Measurements from ENCODE around the gene ZC2HC1C.

The ZC2HC1C gene, protein sequence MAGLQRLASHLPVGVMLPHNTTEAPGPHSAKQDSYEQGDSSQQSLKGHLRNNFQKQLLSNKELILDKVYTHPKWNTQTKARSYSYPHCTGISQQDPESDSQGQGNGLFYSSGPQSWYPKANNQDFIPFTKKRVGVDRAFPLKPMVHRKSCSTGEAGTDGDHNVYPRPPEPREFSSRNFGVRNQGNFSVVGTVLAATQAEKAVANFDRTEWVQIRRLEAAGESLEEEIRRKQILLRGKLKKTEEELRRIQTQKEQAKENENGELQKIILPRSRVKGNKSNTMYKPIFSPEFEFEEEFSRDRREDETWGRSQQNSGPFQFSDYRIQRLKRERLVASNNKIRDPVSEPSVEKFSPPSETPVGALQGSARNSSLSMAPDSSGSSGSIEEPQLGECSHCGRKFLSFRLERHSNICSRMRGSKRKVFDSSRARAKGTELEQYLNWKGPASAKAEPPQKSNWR

DNA sequence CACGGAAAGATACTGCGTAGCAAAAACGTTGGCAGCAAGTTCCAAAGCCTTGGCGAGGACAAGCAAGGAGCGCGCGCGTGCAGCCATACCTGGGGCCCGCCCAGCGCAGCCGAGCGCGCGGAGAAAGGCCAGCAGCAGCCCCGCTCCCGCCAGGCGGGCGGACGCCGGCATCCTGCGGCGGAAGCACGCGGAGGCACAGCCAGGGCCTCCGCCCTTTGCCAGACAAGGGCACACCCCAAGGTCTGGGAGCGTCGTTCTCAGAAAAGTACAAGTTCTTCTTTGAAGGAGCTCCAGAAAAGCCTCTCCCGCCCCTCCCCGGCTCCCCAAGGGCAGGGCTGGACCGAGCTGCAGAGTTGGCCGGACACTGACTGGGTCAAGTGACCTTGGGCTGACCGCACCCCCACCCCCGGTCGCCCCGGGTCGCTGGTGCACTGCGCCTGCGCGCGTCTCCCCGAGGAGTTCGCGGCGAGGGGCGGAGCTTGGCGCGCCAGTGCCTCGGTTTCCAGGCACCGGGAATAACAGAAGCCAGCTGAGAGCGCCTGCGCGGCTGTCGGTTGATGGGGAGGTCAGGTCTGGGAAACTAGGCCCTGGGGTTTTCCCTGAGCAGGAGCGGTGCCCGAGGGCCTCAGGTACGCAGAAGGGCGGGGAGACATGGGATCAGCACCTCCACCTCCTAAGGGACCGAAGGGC, at the start of gene ZC2HC1C:
ZC2HC1C (plus strand) TSS at position 521 of the 690 bp plus-strand sequence. CDS start 933 bp downstream, outside the sequence.
- peak; percentile 67 for DNase-seq

GRCh38 chr14:75022655-75023054, 46.8 kb upstream of the ZC2HC1C start:
- DNase-seq: no peak

GRCh38 chr14:75023108-75023507, 46.3 kb upstream of the ZC2HC1C start:
- DNase-seq: no peak

DNA sequence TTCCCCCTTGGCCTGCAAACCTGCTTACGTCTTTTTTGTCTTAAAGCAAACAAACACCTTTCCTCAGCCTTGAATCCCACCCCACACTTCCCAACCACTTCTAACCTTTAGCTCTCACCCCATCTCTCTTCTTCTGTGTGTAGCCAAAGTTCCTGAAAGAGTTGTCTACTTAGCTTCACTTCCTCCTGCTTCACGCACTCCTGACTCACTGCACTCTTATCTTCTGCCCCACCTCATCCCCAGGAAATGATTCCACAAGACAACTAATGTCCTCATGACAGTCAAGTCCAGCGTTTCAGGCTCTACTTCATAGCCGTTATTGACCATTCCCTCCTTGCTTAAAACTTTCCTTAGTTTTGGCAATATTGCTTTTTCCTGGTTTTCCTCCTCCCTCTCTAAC, 44.4 kb upstream of the ZC2HC1C start:
- no peak for DNase-seq

DNA sequence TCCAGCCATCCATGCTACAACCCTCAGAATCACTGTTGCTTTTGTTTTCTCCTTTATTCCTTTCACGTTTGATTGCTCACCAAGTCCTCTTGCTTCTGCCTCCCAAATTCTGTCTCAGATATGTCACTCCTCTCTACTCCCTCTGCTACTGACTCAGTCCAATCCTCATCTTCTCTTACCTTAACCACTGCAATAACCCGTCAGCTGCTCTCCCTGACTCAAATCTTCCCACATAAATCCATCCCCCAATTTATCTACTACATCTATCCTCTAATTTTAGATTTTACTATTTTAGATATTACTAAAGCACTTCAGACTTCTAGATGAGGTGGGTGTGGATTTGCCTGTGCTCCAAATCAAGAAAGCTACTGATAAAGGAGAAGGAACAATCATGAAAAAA, 43.6 kb upstream of the ZC2HC1C start:
- DNase-seq: no peak

DNA sequence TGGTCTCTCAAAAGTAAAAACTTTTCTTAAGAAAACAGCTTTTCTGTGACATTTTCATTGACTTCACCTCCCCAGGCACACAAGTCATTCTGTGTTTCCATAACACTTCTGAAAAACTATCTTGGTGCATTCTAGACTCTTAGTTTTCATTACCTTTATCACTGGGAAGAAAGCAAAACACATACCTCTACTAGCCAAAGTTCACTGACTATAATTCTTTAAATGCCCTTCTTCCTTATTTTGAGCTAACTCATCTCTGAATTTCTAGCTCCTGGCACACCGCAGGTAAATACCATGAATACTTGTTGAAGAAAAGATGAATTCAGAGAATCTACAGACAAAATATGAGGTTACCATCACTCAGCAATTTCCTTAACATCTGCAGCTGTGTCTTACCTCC, 39.3 kb upstream of the ZC2HC1C start:
- DNase-seq: no peak

DNA sequence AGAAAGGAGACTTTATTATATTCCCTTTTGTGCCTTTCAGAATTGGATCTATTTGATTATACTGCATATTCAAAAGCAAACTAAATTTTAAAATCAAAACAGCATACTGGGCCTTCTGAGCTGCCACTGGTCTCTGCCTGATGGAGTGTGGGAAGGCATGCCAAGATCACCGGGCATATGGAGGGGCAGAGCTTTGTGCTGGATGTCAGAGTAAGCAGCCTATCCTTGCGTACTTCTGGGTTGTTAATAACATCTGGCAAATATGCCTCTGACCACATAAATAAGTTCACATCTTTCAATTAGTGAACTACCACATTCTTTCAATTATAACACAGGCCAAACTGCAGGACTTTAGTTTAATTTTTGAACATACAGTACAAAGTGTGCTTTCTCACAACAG, 36.5 kb upstream of the ZC2HC1C start:
- DNase-seq: no peak

GRCh38 chr14:75040507-75040906, 28.9 kb upstream of the ZC2HC1C start:
- DNase-seq: no peak

GRCh38 chr14:75040959-75041358, 28.5 kb upstream of the ZC2HC1C start:
- DNase-seq: no peak

DNA sequence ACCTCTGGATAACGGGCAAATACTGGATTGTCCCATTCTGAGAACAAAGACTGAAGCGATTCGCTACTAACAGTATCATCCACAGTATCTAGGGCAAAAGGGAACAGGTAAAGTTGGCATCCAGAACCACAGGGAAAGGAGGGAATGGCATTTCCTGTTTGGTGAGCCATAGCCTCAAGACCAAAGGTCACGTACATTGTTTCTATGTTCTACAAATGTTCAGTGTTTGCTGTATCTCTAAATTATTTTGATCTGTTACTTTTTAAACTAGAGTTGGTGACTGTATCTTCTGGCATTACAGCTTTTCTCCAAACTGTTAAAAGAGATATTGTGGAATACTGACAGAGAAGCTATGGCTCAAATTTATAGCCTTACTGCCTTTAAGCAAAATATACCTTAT, 27.8 kb upstream of the ZC2HC1C start:
- no peak for DNase-seq

GRCh38 chr14:75042035-75042434, 27.4 kb upstream of the ZC2HC1C start:
- DNase-seq: no peak

DNA sequence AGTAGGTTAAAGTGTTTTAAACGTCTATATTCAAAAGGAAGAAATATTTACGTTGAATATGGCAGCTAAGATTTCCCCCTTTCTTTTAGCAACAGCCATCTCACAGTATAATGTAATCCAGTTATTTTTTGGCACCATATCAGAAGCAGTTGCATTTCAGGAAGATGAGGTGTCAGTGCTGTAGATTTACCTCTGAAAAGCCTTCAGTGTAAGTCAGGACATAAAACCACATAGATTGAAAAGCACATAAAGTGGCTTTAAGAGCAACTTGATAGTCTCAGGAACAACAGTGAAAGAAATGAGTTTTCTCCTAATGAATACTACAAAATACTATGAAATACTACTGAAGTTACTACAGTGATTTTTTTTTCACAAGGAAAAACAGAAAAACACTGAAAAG, 25.1 kb upstream of the ZC2HC1C start:
- no peak for DNase-seq

- no peak for DNase-seq
Observed at GRCh38 chr14:75044752-75045151, 24.7 kb upstream of the ZC2HC1C start.

DNA sequence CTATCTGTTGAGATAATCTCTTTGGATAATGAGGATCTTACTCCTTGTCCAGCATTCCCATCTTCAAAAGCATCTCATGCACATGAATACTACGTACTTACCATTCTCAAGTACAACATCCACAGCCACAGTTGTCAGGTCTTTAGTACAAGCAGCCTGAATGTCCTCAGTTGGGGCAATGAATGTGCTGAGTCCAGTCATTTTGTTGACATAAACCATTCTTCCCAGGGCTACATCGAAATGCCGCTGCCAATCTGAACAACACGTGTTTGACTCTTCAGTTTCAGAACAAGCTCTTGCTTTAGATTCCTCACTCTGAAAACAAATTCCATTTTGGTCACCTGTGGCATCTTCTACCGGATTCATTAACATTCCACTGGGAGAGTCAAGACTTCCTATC, 23.2 kb upstream of the ZC2HC1C start:
- no peak for DNase-seq

- DNase-seq: no peak
Observed at GRCh38 chr14:75046899-75047298, 22.5 kb upstream of the ZC2HC1C start.

- DNase-seq: no peak
Observed at GRCh38 chr14:75047506-75047905, 21.9 kb upstream of the ZC2HC1C start.

- DNase-seq: no peak
Observed at GRCh38 chr14:75048101-75048500, 21.3 kb upstream of the ZC2HC1C start.

- no peak for DNase-seq
Observed at GRCh38 chr14:75049136-75049535, 20.3 kb upstream of the ZC2HC1C start.

DNA sequence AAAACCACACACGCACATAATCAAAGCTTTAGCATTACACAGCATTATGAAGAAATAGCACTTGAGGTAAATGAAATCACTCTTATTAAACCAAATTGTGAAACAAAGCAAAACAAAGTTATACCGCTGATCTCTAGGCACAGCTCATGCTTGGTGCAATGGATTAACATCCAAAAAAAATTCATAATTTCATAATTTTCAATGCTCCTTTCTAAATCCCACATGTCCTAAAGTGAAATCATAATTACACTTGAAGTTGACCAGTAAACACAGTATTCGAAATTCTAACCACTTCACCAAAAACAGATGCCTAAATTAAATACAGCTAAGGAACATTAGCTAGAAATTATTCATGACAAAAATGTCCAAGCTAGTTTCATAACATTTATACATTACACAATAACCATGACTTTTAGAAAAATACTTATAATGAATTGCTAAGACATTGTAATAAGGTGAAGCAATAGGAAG, 19.7 kb upstream of the ZC2HC1C start:
- no peak for DNase-seq

DNA sequence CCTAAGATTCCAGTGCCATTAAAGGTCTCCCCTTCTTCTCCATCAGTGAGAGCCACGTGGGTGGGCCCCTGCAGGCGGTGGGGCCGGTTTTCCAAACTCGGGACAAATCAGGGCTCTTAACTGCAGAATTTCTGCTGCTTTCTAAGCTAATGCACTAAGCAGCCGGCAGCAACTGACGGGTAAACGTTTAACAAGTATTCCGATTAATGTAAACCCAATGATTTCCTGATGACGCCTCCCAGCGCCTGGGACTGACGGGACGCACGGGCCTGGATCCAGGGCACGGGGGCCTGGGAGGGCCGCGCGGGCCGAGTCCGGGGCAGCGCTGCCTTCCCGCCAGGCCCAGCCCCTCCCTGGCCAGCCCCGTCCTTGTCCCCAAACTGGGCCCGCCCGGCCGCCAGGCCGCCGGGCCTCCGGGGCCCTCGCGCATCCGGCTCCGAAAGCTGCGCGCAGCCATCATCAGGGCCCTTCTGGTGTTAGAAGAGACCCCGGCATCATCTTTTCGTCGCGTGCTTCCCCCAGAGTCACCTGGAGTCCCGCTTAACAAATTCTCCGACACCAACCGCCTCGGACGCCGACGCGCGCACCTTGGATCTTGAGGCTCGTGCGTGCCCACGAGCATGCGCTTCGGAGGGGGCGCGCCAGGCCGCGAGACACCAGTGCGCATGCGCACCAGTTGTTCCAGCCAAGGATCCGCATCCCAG, 18.4 kb upstream of the ZC2HC1C start, which contains the start of gene MLH3:
MLH3 (minus strand) TSS at position 616 of the 704 bp plus-strand sequence. CDS start 1,812 bp downstream, outside the sequence.
- peak; percentile 49 for DNase-seq

GRCh38 chr14:75051556-75051899, 17.9 kb upstream of the ZC2HC1C start:
- DNase-seq: no peak

DNA sequence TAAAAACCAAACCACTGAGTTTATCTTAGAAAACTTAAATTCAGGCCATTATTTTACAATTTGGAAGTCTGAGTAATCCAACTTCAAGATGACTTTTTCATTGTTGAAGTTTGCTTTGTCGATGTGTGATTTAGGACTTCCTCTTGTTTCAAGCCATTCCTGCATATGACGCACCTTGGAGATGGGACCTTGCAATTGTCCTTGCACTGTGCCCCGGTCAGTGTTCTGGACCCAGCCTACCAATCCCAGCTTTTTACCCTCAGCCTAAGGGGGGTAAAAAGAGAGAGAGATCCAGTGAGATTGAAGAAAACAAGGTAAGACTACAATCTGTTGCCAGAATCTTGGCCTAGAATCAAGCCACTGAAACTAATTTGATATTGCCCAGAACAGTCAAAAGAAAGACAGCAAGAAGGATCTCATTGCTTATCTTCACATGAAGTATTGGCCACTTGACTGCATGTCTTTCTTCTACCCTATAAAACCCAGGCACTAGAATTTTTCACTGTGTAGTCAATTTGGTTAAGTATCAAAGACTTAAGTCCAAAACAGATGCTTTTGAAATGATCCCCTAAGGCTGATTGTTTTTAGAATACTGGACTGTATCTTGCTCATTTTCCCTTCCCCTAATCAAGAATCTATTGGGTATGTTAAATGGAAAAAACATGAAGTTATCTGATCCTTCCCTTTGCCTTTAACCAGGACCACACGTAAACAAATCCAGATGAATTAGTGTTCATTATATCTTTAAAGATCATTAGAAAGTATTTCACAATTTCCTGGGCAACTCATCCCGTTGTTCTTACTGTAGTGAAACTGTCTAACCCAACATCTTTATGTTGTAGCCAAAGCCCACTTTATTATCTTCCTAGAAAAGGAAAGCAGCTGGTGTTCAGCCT, 15.8 kb upstream of the ZC2HC1C start:
- DNase-seq: no peak
